ENCODE data around the gene KIFC3.

KIFC3 gene

DNA sequence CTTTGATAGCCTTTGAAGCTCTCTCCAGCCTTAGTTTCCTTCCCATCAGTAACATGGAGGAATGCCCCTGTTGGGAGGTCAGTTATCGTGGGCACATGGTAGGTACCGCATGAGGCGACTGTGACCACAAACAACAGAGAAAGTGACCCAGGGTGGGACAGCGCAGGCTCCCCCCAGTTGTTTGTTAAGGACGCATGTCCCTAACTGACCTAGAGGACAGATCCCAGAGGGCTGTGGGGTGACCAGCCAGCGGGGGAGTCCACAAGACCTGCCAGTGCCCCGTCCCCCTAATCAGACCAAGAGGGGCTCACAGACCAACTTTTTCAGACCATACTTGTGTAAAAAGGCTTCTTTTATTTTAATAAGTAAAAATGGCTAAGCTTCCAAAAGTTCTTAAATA lies 44.4 kb downstream of the KIFC3 start:
- no peak for TF ChIP-seq ZFX (IDR thresholded peaks at IDR 0.05)
- TF ChIP-seq CTCF (conservative IDR thresholded peaks at IDR 0.05): no peak
- no peak overlapping the region for H3K27ac ChIP-seq

GRCh38 chr16:57757326-57757786 lies 44.9 kb downstream of the KIFC3 start:
- TF ChIP-seq CTCF (conservative IDR thresholded peaks at IDR 0.05) (peak; percentile 96), ZFX (IDR thresholded peaks at IDR 0.05) (no peak)
- H3K27ac ChIP-seq: no peak overlapping the region

DNA sequence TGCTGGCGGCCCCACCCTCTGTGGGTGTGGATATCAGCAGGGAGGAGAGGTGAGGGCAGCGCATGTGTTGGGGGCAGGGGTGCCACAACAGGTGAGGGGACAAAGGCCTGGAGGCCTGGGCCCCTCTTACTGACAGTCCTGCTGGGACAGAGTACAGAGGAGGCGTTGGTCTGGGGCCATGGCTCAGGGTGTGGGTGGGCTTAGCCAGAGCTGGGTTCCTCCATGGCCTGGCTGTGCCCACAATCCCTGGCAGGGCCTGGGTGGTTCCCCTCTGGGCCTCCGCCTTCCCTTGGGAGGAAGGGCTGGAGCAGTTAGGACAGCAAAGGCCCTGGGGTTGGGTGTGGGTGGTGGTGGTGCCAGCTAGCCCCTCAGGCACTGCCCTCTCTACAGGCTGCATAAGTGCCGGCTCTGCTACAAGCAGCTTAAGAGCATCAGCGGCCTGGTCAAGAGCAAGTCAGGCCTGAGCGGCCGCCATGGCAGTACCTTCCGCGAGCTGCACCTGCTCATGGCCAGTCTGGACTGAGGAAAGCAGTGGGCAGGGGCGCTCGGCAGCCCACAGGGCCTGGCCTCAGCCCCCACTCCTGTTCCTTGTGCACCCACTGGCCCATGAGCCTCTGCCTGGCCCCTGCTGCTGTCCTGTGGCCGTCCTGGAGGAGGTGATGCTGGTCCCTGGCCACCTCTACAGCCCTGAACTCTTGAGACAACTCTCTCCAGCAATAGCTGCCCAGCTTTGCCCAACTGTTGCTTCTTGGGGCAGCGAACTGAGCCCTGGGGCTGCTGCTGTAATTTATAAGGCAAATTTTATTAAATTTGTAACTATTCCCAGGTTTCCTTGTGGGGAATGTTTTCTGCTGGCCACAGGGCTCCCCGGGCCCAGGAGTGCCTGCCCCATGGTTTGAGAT lies 45.6 kb downstream of the KIFC3 start:
- H3K27ac ChIP-seq: no peak overlapping the region
- no peak for TF ChIP-seq ZFX (IDR thresholded peaks at IDR 0.05)
- 0 out of 2 replicates have a peak, but pooled peaks have one; percentile 34 for TF ChIP-seq CTCF (conservative IDR thresholded peaks at IDR 0.05)

GRCh38 chr16:57755726-57756423 lies 46.4 kb downstream of the KIFC3 start:
- H3K27ac ChIP-seq: no peak overlapping the region
- no peak for TF ChIP-seq CTCF (conservative IDR thresholded peaks at IDR 0.05)
- TF ChIP-seq ZFX (IDR thresholded peaks at IDR 0.05): no peak

- no peak for TF ChIP-seq ZFX (IDR thresholded peaks at IDR 0.05)
- no peak for TF ChIP-seq CTCF (conservative IDR thresholded peaks at IDR 0.05)
- no peak overlapping the region for H3K27ac ChIP-seq
Observed at GRCh38 chr16:57755061-57755684, 47.1 kb downstream of the KIFC3 start.

GRCh38 chr16:57754354-57755060 lies 47.8 kb downstream of the KIFC3 start:
- no peak overlapping the region for H3K27ac ChIP-seq
- TF ChIP-seq ZFX (IDR thresholded peaks at IDR 0.05) (no peak), CTCF (conservative IDR thresholded peaks at IDR 0.05) (no peak)

Data from C4-2B (cell line).